ENCODE data around the gene MTUS2. TPM values are rescaled to one million over a fixed set of nuclear protein-coding genes. Genes with fewer than 3 reads are reported as not detected.

The MTUS2 gene
- total and polyA plus RNA-seq, 2 experiments from 2014 or later = 0.27 to 0.38 TPM

GRCh38 chr13:29535663-29536655 is 715.8 kb downstream of the MTUS2 start:
- Mint-ChIP-seq H3K4me3 (no peak overlapping the region), H3K27ac (no peak overlapping the region; the same call in 1 of the 2 replicates)
- H3K79me2 ChIP-seq (replicated peaks; ENCODE audit: insufficient read depth) = peaks cover 76% of the 10 kb centered on the region

More at GRCh38 chr13:29535663-29536655, 715.8 kb downstream of the MTUS2 start:
- H2AFZ ChIP-seq = no peak overlapping the region
- Mint-ChIP-seq H3K36me3 (ENCODE audit: low read depth) (peaks cover 60% of the 10 kb centered on the region), H3K27me3 (ENCODE audit: insufficient read depth, low read depth, poor library complexity) (peaks cover 4% of the 10 kb centered on the region), H3K4me1 (peaks cover 31% of the 10 kb centered on the region), H3K9me3 (no peaks in the 10 kb centered on the region)
- H3K36me3 ChIP-seq (ENCODE audit: insufficient read depth) = peaks cover 38% of the 10 kb centered on the region; the same call in 1 of the 2 replicates
- H3K4me2 ChIP-seq = no peak overlapping the region
- H3F3A ChIP-seq (replicated peaks; ENCODE audit: low read depth) = no peaks in the 10 kb centered on the region
- no peak for DNase-seq (ENCODE audit: low spot score)
- H3K4me1 ChIP-seq (ENCODE audit: insufficient read depth) = peaks cover 21% of the 10 kb centered on the region
- H3K9me2 ChIP-seq (ENCODE audit: insufficient read depth) = no peaks in the 10 kb centered on the region
- no peak overlapping the region for H3K4me3 ChIP-seq
- peaks cover 41% of the 10 kb centered on the region for H4K20me1 ChIP-seq (replicated peaks; ENCODE audit: insufficient read depth)
- TF ChIP-seq EZH2phosphoT487 (IDR thresholded peaks at IDR 0.05; ENCODE audit: unreplicated experiment) (no peak), ZNF462 (CRISPR knock-in tag; IDR thresholded peaks at IDR 0.05) (no peak), POLR2AphosphoS5 (IDR thresholded peaks at IDR 0.05; ENCODE audit: low read depth) (no peak), ETS1 (IDR thresholded peaks at IDR 0.05) (no peak), NANOG (IDR thresholded peaks at IDR 0.05; ENCODE audit: borderline replicate concordance) (no peak), ZNF114 (CRISPR knock-in tag; IDR thresholded peaks at IDR 0.05) (no peak), JUNB (IDR thresholded peaks at IDR 0.05; ENCODE audit: unreplicated experiment) (no peak)
- H3K27me3 ChIP-seq (ENCODE audit: insufficient read depth) = no peaks in the 10 kb centered on the region
- no peak overlapping the region for H3K27ac ChIP-seq (ENCODE audit: low read depth)
- ATAC-seq = no peak
